Neural progenitor cell (in vitro differentiated cells): ENCODE measurements around the gene PIK3CB. TPM values are rescaled to one million over a fixed set of nuclear protein-coding genes. Genes with fewer than 3 reads are reported as not detected.

Experiments
- DNase-seq: peaks from one replicate; pipeline ENCODE4 v3.0.0-alpha.2; 2016; ENCODE audit warnings: low spot score
- H2AFZ ChIP-seq: fragments of 200-600 bp; sonication (generic); replicated peaks from 2 replicates; pipeline ENCODE4 v1.6.1; 2016; ENCODE audit warnings: antibody characterized with exemption
- H3F3A ChIP-seq: fragments of 200-600 bp; sonication (generic); 2 replicates; pipeline ENCODE4 v1.6.1; 2016; ENCODE audit warnings: antibody characterized with exemption, low read depth
- H3K27ac ChIP-seq: fragments of 200-600 bp; sonication (generic); 2 replicates; pipeline ENCODE4 v1.5.1; 2016; ENCODE audit warnings: mild to moderate bottlenecking
- H3K27me3 ChIP-seq: fragments of 200-600 bp; sonication (generic); 2 replicates; pipeline ENCODE4 v1.6.1; 2016; ENCODE audit warnings: mild to moderate bottlenecking, moderate library complexity
- H3K36me3 ChIP-seq: fragments of 200-600 bp; sonication (generic); 2 replicates; pipeline ENCODE4 v1.5.1; 2016
- H3K4me1 ChIP-seq: fragments of 200-600 bp; sonication (generic); 2 replicates; pipeline ENCODE4 v1.6.1; 2016; ENCODE audit warnings: mixed run types
- H3K4me2 ChIP-seq: fragments of 200-600 bp; sonication (generic); 2 replicates; pipeline ENCODE4 v1.6.1; 2016
- H3K4me3 ChIP-seq: fragments of 200-600 bp; sonication (generic); 2 replicates; pipeline ENCODE4 v1.5.1; 2016
- H3K79me2 ChIP-seq: fragments of 200-600 bp; sonication (generic); 2 replicates; pipeline ENCODE4 v1.6.1; 2016; ENCODE audit warnings: low read depth
- H3K9ac ChIP-seq: fragments of 200-600 bp; sonication (generic); 2 replicates; pipeline ENCODE4 v1.6.1; 2016
- H3K9me3 ChIP-seq: fragments of 200-600 bp; sonication (generic); 2 replicates; pipeline ENCODE4 v1.5.1; 2016; ENCODE audit warnings: low read depth
- H4K20me1 ChIP-seq: fragments of 200-600 bp; sonication (generic); 2 replicates; pipeline ENCODE4 v1.6.1; 2016; ENCODE audit warnings: low read depth
- H3K27ac Mint-ChIP-seq: 3 replicates; pipeline ENCODE4 v1.8.0; 2021; ENCODE audit warnings: mixed read lengths
- H3K27me3 Mint-ChIP-seq: 2 replicates; pipeline ENCODE4 v1.8.0; 2022; ENCODE audit warnings: low read depth, mild to moderate bottlenecking, inconsistent platforms, moderate library complexity, mixed read lengths; ENCODE audit not compliant: insufficient read depth
- H3K36me3 Mint-ChIP-seq: 3 replicates; pipeline ENCODE4 v1.8.0; 2021; ENCODE audit warnings: mixed read lengths
- H3K4me1 Mint-ChIP-seq: 3 replicates; pipeline ENCODE4 v1.8.0; 2021; ENCODE audit warnings: mixed read lengths
- H3K4me3 Mint-ChIP-seq: 3 replicates; pipeline ENCODE4 v1.8.0; 2021; ENCODE audit warnings: mild to moderate bottlenecking, moderate library complexity, mixed read lengths
- H3K9me3 Mint-ChIP-seq: 3 replicates; pipeline ENCODE4 v1.8.0; 2020; ENCODE audit warnings: mixed read lengths
- EZH2 ChIP-seq: fragments of 200-600 bp; sonication (generic); IDR thresholded peaks from 2 replicates; pipeline ENCODE4 v1.6.1; 2017; ENCODE audit warnings: antibody characterized with exemption, mild to moderate bottlenecking, moderate library complexity
- EZH2phosphoT487 ChIP-seq: fragments of 200-600 bp; sonication (generic); IDR thresholded peaks from 2 replicates; pipeline ENCODE4 v1.6.1; 2017; ENCODE audit warnings: antibody characterized with exemption
- total RNA-seq: library from RNA; depleted of rRNA; stranded (reverse); fragments of >200 nt; gene quantifications from 2 replicates; pipeline ENCODE4 v1.2.3, GENCODE V29; 2015; ENCODE audit warnings: low replicate concordance
- TF ChIP-seq, protein P1 (sequence below): fragments of 200-600 bp; sonication (generic); IDR thresholded peaks from 2 replicates; pipeline ENCODE4 v1.5.1; 2017; ENCODE audit warnings: antibody characterized with exemption, mild to moderate bottlenecking

PIK3CB gene
- total RNA-seq, 1 donor from 2014 or later = 17.7 TPM

DNA sequence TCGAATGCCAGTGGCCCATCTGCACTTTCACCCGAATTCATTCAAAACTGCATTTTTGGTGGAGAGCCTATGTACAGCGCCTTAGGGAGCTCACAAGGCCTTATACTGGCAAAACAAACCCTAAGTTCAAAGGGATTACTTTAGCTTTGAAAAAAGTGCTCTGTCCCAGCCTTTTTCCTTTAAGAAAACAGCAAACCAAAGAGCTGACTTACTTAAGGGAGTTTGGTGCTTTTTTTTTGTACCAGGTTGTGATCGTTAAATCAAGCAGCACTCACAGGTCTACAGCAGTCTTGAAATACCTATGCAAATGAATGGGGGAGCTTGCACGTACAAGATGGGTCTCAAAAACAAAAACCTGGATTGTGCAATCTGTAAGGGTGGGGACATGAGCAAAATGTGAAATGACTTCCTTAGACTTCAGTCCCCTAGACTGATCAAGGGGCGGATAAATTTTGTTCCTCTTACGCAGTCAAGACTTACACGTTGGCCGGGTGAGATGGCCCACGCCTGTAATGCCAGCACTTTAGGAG is 11.6 kb upstream of the PIK3CB start:
- H3K4me1 Mint-ChIP-seq = peaks cover 8% of the 10 kb centered on the region
- no peak overlapping the region for H3K4me3 Mint-ChIP-seq
- no peaks in the 10 kb centered on the region for H3K9me3 Mint-ChIP-seq
- peak overlapping the region; percentile 48 for H3K4me2 ChIP-seq
- H3K4me3 ChIP-seq = no peak overlapping the region
- H3K27ac ChIP-seq = peak overlapping the region; percentile 93
- H3K27ac Mint-ChIP-seq = no peak overlapping the region
- TF ChIP-seq EZH2phosphoT487 (no peak), EZH2 (no peak)
- TF ChIP-seq, protein P1, sequence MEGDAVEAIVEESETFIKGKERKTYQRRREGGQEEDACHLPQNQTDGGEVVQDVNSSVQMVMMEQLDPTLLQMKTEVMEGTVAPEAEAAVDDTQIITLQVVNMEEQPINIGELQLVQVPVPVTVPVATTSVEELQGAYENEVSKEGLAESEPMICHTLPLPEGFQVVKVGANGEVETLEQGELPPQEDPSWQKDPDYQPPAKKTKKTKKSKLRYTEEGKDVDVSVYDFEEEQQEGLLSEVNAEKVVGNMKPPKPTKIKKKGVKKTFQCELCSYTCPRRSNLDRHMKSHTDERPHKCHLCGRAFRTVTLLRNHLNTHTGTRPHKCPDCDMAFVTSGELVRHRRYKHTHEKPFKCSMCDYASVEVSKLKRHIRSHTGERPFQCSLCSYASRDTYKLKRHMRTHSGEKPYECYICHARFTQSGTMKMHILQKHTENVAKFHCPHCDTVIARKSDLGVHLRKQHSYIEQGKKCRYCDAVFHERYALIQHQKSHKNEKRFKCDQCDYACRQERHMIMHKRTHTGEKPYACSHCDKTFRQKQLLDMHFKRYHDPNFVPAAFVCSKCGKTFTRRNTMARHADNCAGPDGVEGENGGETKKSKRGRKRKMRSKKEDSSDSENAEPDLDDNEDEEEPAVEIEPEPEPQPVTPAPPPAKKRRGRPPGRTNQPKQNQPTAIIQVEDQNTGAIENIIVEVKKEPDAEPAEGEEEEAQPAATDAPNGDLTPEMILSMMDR = no peak
- H3F3A ChIP-seq = peaks cover 36% of the 10 kb centered on the region
- H3K27me3 Mint-ChIP-seq = peaks cover 6% of the 10 kb centered on the region
- H3K9ac ChIP-seq = no peak overlapping the region
- peak overlapping the region; percentile 52 for H2AFZ ChIP-seq
- DNase-seq = peak; percentile 43
- no peaks in the 10 kb centered on the region for H3K9me3 ChIP-seq
- H3K36me3 Mint-ChIP-seq = no peaks in the 10 kb centered on the region
- H3K27me3 ChIP-seq = no peaks in the 10 kb centered on the region
- H3K79me2 ChIP-seq = no peaks in the 10 kb centered on the region
- no peaks in the 10 kb centered on the region for H3K36me3 ChIP-seq
- H4K20me1 ChIP-seq = no peaks in the 10 kb centered on the region
- H3K4me1 ChIP-seq = peaks cover 20% of the 10 kb centered on the region

DNA sequence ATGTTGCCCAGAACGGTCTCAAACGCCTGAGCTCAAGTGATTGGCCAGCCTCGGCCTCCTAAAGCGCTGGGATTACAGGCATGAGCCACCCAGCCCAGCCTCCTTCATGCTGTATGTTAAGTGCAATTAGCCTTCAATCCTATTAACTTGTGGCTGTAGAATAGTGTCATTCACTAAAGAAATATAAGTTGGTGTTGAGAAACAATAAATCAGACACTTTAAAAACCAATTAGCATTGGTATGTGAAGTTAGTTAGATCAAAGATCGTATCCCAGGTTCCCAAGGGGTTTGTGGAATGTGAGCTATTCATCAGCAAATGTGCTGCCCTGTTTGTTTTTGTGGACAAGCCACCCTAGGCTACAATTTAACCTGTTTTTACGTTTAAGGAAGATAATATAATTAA is 11.0 kb upstream of the PIK3CB start:
- H3K27ac Mint-ChIP-seq = no peak overlapping the region
- H4K20me1 ChIP-seq = no peaks in the 10 kb centered on the region
- H3K4me3 ChIP-seq = no peak overlapping the region
- H2AFZ ChIP-seq = no peak overlapping the region
- peaks cover 36% of the 10 kb centered on the region for H3F3A ChIP-seq
- peaks cover 8% of the 10 kb centered on the region for H3K4me1 Mint-ChIP-seq
- H3K36me3 Mint-ChIP-seq = no peaks in the 10 kb centered on the region
- H3K4me1 ChIP-seq = peaks cover 20% of the 10 kb centered on the region
- DNase-seq = peak; percentile 65
- H3K9me3 Mint-ChIP-seq = no peaks in the 10 kb centered on the region
- no peaks in the 10 kb centered on the region for H3K27me3 ChIP-seq
- peaks cover 6% of the 10 kb centered on the region for H3K27me3 Mint-ChIP-seq
- H3K9ac ChIP-seq = no peak overlapping the region
- no peak overlapping the region for H3K4me3 Mint-ChIP-seq
- no peaks in the 10 kb centered on the region for H3K36me3 ChIP-seq
- TF ChIP-seq EZH2phosphoT487 (no peak), EZH2 (no peak)
- TF ChIP-seq, protein P1 = no peak
- H3K4me2 ChIP-seq = peak overlapping the region; percentile 48
- peak overlapping the region; percentile 93 for H3K27ac ChIP-seq
- H3K9me3 ChIP-seq = no peaks in the 10 kb centered on the region
- H3K79me2 ChIP-seq = no peaks in the 10 kb centered on the region

DNA sequence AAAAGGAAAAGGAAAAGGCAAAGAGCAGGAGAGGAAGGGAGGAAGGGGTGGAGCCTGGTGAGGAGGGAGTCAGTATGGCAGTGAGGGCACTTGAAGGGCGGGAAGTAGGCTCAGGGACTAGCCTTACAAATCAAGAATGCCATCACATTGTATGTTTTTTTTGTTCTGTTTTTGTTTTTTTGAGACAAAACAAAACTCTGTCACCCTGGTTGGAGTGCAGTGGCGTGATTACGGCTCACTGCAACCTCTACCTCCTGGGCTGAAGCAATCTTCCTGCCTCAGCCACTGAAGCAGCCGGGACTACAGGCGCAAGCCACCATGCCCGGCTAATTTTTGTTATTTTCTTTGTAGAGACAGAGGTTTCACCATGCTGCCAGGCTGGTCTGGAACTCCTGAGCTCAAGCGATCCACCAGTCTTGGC is 10.5 kb upstream of the PIK3CB start:
- no peak overlapping the region for H3K27ac Mint-ChIP-seq
- TF ChIP-seq EZH2phosphoT487 = no peak
- TF ChIP-seq, protein P1 = no peak
- TF ChIP-seq EZH2 = no peak

More for the DNA sequence above, 10.5 kb upstream of the PIK3CB start:
- Mint-ChIP-seq H3K36me3 (no peaks in the 10 kb centered on the region), H3K4me3 (no peak overlapping the region), H3K4me1 (peaks cover 8% of the 10 kb centered on the region), H3K27me3 (peaks cover 6% of the 10 kb centered on the region), H3K9me3 (no peaks in the 10 kb centered on the region)
- Histone ChIP-seq H3F3A (peaks cover 36% of the 10 kb centered on the region), H2AFZ (peak overlapping the region; percentile 73), H3K4me1 (peaks cover 20% of the 10 kb centered on the region), H3K27me3 (no peaks in the 10 kb centered on the region), H3K79me2 (no peaks in the 10 kb centered on the region), H3K36me3 (no peaks in the 10 kb centered on the region), H3K4me2 (peak overlapping the region; percentile 4), H3K4me3 (no peak overlapping the region), H4K20me1 (no peaks in the 10 kb centered on the region), H3K9ac (no peak overlapping the region), H3K27ac (peak overlapping the region; percentile 35), H3K9me3 (no peaks in the 10 kb centered on the region)
- peak; percentile 19 for DNase-seq
